AG08396 (cell line): Measurements from ENCODE around the gene PLCL2.
"Not testable (repeated sequence)": the region's sequence is repeated elsewhere in the genome, so short reads cannot be mapped to it uniquely, and the experiment has no call there.

Experiments
- DNase-seq: peaks from one replicate; pipeline ENCODE4 v3.0.0; 2012; ENCODE audit warnings: low spot score, mixed read lengths

PLCL2 gene

DNA sequence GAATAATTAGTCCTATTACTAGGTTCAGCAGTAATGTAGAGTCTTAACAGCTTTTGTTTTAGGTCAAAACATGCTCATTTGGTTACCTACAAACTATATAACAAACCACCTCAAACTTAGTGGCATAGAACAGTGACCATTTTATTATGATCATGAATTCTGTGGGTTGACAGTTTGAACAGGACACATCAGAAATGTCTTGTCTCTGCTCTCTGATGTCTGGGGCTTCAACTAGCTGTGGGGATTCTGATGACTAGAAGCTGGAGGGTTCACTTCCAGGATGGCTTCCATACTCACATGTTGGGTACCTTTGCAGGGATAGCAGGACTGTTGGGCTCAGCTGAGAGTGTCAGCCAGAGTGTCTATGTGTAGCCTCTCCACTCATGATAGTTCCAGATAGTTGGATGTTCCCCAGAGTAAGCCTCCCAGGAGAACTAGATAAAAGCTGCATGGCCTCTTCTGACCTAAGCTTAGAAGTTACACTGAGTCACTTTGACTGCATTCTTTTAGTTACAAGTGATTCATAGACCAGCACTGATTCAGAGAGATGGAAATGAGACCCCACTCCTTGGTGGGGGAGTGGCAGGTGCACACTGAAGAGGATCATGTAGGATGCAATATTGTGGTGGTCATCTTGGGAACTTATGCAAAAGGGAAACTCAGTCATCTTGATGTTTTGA is 32.6 kb downstream of the PLCL2 start:
- DNase-seq = no peak

DNA sequence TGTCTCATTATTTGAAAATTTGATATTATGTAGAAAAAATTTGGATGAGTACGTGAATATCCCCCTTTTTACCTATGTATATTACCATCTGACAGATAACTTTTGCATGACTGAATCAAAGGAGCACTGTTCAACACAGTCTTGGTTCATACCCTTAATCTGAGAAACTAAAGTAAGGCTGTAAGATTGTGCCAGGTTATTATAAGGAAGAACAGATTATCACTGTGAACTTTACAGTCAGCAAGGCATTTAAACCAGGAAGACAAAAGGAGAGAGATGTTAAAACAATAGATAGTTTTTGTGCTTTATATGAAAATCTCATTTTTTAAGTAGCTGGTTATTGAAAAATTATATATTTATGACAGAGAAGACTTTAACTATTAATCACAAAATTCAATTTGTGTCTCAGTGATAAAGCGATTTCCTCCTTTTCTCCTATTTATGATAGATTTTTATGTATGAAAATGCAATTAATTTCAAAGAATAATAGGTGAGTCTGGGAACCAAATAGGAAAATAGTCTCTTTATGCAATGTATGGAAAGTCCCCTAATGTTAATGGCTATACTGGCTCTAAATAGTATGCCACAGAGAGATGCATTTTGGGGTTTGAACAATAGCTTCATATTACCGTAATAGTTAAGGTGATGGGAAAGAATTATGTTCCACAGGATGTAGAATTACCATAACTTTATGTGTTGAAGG is 33.4 kb downstream of the PLCL2 start:
- no peak for DNase-seq

DNA sequence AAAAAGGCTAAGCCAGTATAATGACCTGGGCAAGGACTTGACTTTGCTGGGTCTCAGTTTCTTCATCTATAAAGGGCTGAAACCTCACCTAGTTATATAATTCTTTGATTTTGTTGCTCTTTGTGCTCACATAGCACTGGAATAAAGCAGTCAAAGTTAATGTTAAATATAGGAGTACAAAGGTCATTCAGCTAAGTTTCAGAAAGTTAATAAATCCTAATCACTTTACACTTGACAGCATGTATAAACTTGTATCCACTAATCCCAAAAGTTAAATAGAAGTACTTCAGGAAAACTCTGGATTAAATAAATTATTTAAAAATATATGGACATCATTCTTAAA is 33.9 kb downstream of the PLCL2 start:
- no peak for DNase-seq

DNA sequence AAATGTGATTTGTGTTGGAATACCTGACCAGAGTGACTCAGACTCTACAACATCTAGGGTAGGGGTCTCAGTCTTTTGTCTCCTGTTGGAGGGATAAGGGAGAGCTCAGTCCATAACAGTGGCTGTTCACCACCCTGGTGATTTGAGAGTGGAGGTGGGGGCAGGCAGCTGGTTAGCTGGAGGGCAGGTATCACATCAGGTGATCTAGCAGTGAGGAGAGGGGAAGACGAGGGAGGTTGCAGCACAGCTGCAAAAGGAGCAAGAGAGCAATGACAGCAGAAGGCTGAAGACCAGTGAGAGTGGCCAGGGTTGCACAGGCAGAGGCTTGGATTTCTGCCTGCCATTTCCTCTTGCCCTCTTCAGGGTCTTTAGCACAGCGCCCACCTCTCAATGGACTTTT is 38.4 kb downstream of the PLCL2 start:
- no peak for DNase-seq

DNA sequence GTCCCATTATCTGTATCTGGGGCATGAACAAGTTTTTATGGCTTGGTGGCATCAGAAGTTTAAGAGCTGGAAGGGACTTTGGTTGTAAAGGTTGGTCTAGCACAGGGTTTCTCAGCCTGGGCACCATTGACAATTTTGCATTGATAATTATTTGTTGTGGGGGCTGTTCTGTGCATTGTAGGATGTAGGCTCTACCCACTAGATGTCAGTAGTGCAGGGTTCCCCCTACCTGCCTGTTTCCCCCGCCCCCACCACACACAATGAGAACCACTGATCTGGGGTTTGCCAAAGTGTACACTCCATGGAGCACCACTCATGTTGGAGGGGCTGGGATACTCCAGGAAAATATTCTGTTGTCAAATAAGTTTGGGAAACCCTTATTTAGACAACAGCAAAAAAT is 42.7 kb downstream of the PLCL2 start:
- DNase-seq = no peak

DNA sequence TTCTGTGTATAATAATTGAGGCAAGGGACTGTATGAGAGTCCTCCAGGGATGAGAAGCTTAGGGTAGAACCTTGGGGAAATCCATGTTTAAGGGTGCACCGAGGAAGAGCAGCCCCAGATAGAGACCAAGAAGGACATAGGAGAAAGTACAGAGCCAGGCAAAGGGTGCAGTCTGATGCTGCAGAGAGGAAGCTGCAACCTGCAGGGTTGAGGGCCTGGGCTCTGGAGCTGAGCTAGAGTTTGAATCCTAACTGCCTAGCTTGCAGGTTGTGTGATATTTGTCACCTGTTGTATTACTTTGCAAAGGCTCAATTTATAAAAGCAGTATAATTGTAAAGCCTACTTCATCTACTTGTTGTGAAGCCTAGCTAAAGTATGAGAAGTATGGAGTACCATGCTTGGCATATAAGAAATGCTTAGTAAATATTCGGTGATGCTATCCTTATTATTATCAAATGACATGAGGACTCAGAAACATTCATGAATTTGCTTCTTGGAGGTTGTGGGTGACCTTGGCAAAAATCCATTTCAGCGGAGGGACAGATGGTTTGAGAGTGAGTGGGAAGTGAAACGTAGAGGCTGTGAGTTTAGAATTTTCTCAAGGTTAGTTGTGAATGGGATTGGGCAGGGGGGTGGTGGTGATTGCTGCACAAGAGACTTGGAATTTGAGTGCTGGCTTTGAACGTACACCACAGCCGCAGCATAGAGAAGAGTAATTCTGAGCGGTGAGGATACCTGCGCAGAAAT is 43.8 kb downstream of the PLCL2 start:
- DNase-seq = no peak

DNA sequence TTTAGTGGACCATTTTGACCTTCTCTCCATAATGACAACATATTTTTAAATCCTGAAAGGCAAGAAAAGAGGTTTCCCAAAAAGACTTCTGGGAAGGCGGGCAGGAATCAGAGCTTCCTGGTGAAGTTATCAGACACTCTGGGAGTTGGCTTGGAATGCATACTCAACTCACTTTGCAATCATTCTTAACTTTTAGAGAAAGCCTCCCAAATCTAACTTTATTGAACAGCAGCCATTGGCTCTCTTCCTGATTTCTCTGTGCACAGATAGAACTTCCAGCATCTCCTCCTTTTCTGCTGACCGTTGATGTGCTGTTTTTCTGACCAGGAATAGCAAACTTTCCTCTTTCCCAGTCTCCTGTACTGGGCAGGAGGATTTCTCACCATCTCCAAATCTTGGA is 44.6 kb downstream of the PLCL2 start:
- no peak for DNase-seq

DNA sequence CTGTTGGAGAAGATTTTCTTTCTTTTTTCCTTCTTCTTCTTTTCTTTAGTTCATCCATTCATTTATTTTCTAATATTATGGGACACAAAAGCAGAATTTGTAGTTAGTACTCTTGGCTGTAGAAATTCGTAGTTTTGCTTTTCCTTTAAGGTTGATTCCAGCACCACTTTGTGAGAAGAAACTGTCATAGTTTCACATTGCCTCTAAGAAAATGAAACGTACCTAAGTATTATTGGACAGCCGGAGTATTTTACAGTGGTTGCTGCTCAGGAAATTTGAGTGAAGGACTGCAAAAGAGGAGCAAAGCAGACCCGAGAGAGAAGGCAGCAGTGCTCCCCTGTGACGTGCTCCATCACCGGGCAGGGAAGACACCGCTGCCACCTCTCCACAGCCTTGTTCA is 48.1 kb downstream of the PLCL2 start:
- DNase-seq = no peak

DNA sequence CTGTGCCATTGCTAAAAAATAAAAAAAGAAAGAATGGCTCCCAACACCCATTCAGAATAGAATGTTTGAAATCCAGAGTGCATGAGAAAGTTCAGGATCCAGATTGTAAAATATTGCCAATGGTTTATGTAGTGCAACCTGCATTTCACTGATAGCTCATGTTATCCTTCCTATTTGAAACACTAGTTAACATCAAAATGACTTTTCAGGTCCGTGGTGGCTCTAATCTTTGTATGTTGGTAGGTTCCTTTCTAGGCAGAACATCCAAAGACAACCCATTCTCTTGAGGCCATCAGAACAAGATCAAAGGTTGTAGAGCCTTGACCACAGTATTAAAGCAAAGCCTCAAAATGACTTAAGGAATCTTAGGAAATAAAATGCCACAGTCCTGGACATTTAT is 51.0 kb downstream of the PLCL2 start:
- DNase-seq = no peak

DNA sequence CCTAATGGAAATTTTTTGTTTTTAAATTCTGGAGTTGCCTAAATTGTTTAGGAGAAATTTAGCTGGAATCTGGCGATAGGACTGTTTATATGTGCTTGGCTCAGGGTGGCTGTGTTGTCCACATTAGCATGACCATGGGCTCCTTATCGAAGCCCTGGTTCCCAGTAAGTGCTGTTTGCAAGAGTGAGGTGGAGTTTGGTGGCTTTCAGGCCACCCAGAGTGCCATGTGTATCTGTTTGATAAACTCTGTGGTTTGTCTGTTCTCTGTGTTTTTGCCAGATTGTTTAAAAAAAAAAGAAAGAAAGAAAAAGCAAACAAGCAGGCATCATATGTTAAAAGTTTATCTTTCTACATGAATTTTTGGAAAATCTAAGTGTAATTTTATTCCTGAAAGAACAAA is 51.5 kb downstream of the PLCL2 start:
- DNase-seq = no peak

DNA sequence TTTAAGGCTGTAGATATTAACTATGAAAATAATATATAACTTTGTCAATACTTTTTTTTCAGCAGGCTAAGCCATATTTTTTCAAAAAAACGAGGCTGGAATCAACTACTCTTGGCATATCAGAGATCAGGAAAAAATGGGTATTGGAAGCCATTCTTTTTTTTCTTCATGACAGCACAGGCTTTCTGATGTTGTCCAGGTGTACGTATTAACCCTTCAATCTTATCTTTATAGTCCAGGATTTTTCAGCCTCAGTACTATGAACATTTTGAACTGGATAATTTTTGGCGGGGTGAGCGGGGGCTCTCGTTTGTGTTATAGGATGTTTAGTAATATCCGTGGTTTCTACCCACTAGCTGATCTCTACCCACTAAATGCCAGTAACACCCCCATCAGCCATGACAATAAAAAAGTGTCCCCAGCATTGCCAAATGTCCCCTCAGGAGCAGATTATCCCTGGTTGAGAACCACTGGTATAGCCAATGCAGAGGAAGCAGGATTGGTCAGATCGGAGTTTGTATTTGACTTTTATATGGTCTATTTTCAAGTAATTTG is 52.0 kb downstream of the PLCL2 start:
- no peak for DNase-seq

DNA sequence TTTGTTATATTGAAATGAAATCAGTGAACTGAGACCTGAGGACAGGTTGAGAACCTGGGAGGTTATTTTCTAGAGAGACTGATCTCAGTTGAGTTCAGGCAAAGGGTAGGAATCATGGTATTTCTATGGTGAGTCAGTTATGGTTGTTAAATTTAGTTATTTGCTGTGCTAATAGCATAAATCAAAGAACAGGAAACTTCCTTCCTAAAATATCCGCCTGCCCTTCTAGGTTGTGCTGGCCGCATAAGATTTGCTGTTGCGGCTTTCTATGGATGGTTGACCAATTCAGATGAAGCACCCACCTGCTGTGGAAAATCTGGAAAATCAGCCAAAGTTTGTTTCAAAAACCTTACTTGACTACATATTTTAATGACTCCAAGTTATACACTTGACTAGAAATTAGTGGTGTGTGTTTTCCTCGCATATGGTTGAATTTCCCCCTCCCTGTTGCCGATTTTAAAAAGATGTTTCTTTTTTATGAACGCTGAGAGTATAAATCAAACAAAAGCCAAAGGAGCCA is 52.6 kb downstream of the PLCL2 start:
- no peak for DNase-seq

DNA sequence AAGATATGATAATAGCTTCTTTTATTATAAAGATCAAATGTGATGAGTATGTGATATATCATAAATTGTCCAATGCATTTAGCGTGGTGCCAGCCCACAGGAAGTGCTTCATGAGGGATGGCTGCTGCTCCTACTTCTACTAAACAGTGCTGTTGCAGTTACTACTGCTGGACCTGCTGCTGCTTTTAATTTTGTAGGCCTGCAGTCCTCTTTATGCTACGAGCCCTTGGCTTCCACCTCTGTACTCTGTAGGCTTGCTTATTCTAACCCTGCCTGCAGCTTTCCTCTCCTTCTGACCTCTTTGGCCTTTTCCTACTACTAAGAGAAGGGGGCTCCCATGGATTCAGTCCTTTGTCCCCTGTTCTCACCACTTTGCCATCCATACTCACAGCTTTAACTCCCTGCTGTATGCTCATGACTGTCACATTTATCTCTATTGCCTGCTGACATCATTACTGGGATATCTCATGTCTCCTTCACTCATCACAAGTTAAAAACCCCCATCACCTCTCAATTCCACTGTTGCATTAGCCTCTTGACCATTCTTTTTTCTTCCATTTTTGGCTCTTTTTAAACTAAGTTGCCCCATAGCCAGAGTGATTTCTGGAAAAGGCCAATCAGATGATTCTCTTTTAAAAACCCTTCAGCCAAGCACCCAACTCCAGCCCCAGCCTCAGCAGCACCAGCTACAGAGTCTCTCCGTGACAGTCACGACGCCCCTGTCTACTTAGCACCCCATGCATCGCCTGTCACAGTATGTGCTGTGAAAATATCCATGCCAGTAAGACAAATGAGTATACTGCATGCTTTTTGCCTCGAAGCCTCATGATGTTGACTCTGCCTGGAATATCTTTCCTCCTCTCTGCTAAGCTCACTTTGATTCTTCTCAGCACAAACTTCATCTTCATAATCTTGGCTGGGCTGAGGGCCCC is 56.3 kb downstream of the PLCL2 start:
- DNase-seq = no peak

DNA sequence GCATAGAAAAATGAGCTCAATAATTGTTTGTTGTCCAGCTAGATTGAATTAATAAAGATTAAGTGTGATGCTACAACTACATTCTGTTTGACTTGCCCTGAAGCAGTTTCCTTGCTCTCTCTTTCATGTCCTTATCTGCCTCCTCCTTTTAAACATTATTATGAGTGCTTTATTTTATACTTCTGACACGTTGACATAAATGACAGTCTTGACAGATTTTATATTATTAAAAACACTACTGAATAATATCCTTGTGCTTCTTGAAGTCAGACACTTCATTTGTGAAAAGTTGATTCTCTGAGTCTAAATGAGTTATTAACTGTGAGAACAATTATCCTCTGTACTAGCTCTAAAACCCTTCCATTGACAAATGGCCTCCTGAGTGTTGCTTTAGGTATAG is 58.2 kb downstream of the PLCL2 start:
- no peak for DNase-seq

DNA sequence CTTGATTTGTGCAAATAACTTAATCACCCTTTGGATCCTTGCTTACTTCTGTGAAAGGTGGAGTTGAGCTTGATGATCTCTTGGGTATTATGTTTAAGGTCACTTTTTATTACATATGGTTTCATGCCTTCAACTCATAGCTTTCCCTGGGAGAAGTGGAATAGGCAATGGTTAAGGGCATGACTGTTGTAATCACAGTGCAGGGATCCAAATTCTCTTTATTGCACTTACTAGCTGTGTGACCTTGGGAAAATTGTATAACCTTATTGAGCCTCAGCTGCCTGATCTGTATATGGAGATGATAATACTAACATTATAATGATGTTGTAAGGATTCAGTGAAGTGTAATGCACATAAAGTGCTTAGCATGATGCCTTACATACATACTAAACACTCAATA is 59.1 kb downstream of the PLCL2 start:
- DNase-seq = no peak

DNA sequence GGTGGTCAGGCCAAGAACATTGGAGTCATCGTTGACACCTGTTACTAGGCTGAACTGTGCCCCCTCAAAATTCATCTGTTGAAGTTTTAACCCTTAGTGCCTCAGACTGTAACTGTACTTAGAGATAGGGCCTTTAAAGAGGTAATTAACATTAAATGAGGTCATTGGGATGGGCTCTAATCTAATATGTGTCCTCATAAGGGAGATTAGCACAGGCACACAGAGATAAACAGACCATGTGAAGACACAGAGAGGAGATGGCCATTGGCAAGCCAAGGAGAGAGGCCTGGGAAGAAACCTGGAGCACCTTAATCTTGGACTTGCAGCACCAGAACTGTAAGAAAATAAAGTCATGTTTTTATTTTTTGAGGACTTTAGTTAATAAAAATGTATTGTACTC is 59.6 kb downstream of the PLCL2 start:
- DNase-seq = no peak

DNA sequence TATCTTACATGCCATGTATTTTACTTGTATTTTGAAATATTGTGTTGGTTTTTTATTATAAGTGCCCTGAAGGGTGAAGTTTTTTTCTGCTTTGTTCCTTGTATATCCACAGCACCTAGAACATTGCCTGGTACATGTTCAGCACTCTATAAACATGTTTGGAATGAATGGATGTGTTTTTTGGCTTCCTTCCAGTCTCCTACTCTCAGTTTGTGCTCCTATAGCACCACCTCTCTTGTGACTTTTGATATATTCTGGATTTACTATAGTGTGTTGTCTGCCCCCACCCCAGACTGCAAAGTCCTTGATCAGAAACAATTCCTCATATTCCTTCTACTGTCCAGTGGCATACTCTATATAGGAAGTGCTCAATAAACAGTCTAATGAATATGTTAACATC is 60.6 kb downstream of the PLCL2 start:
- no peak for DNase-seq

DNA sequence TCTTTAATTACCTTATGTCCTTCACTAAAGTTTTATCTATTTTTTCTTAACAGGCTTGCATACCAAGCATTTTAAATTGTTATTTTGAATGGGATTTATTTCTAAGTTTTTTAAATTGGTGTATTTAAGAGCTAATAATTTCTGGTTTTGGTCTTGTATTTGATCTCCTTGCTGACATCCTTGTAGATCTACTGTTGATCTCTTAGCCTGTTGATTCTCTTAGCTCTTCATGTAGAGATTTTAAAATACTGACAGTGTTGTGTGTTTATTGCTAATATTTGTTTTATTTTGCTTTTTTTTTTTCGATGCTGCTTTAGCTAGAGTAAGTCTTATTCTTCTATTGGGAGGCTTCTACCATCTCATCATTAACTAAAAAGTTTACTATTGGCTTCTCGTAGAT is 65.5 kb downstream of the PLCL2 start:
- DNase-seq = no peak

DNA sequence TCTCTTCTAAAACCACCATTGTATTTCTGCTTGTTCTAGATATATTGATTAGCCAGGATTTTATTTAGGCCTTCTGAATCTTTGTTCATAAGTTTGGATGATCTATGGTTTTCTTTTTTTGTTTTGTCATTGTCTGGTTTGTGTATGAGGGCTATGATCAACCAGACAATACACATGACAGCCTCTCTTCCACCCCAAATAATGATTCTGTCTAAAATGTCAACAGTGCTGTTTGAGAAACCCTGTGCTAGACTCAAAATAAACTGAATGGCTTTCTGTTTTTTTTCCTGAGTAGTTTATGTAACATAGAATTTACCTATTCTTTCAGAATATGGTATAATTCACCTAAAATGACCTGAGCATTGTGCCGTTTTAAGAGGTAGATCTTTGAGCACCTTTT is 66.1 kb downstream of the PLCL2 start:
- DNase-seq = no peak

DNA sequence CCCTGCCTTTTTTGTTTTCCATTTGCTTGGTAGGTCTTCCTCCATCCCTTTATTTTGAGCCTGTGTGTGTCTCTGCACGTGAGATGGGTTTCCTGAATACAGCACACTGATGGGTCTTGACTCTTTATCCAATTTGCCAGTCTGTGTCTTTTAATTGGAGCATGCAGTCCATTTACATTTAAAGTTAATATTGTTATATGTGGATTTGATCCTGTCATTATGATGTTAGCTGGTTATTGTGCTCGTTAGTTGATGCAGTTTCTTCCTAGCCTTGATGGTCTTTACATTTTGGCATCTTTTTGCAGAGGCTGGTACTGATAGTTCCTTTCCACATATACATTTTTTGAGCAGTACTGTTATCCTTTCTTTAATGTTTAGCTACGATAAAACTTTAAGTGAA is 73.1 kb downstream of the PLCL2 start:
- not testable (repeated sequence) for DNase-seq

DNA sequence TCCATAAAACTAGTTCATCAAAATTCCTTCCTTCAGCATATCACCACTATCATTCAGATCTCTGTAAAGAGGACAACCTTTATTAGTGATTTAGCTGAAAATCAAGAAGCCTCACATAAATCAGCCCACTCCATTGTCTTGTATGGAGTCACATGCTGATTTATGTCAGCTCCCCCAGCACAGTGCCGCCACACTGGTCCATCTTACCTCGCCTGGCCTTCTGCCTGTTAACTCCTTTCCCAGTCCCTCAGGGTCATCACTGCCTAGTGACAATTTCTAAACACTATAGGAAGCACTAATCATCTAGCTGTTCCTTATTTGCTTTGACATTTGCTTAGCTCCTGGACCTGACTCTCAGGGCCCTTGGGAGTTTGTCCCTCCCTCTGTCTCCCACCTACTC is 75.4 kb downstream of the PLCL2 start:
- DNase-seq = no peak
